ENCODE results near the gene SYNJ2. TPM values are rescaled to one million over a fixed set of nuclear protein-coding genes. Genes with fewer than 3 reads are reported as not detected.

SYNJ2 gene, protein sequence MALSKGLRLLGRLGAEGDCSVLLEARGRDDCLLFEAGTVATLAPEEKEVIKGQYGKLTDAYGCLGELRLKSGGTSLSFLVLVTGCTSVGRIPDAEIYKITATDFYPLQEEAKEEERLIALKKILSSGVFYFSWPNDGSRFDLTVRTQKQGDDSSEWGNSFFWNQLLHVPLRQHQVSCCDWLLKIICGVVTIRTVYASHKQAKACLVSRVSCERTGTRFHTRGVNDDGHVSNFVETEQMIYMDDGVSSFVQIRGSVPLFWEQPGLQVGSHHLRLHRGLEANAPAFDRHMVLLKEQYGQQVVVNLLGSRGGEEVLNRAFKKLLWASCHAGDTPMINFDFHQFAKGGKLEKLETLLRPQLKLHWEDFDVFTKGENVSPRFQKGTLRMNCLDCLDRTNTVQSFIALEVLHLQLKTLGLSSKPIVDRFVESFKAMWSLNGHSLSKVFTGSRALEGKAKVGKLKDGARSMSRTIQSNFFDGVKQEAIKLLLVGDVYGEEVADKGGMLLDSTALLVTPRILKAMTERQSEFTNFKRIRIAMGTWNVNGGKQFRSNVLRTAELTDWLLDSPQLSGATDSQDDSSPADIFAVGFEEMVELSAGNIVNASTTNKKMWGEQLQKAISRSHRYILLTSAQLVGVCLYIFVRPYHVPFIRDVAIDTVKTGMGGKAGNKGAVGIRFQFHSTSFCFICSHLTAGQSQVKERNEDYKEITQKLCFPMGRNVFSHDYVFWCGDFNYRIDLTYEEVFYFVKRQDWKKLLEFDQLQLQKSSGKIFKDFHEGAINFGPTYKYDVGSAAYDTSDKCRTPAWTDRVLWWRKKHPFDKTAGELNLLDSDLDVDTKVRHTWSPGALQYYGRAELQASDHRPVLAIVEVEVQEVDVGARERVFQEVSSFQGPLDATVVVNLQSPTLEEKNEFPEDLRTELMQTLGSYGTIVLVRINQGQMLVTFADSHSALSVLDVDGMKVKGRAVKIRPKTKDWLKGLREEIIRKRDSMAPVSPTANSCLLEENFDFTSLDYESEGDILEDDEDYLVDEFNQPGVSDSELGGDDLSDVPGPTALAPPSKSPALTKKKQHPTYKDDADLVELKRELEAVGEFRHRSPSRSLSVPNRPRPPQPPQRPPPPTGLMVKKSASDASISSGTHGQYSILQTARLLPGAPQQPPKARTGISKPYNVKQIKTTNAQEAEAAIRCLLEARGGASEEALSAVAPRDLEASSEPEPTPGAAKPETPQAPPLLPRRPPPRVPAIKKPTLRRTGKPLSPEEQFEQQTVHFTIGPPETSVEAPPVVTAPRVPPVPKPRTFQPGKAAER (N-terminal part only)
- total RNA-seq = 10 to 100 TPM in 2 of 4 donors, 1 to 10 TPM in 2; 2.6 to 30.2 (median 12.4) TPM
- polyA plus RNA-seq = 1 to 10 TPM; 3.2 to 8.1 (median 6.1) TPM
- long read RNA-seq, donor 1 = 0 reads
- long read RNA-seq, donor 2, full-length matches to known transcripts = 5 of 55 reads
- long read RNA-seq, donor 2, partial matches to known transcripts = 45 of 55 reads
- long read RNA-seq, donor 2, other reads (novel, unspliced or antisense) = 5 of 55 reads

DNA sequence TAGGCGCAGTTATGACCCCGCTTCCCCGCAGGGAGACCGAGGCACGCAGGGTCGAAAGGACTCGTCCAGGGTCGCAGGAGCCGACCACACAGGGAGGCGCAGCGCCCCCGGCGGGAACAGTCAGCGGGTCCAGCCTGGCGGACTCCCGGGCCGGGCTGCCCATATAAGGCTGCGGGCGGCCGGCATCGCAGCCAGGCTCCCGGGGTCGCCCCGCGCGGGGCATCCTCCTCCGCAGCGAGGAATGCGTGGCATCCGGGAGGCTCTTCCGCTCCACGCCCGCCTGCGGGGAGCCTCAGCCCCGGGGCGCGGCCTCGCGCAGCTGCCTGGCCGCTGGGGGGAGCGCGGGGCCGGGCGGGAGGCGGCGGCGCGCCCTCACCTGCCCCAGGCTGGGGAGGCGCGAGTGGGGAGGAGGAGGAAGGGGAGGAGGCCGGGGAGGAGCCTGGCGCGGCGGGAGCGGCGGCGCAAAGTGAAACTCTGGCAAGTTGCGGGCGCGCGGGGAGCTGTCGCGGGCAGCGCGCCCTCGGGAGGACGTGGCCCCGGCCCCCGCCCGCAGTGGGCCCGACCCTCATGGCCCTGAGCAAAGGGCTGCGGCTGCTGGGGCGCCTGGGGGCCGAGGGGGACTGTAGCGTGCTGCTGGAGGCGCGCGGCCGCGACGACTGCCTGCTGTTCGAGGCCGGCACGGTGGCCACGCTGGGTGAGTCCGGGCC, at the start of gene SYNJ2:
SYNJ2 (plus strand) TSS at position 469 of the 707 bp plus-strand sequence; CDS start at position 568, 99 bp downstream.
- TF ChIP-seq, protein P1, sequence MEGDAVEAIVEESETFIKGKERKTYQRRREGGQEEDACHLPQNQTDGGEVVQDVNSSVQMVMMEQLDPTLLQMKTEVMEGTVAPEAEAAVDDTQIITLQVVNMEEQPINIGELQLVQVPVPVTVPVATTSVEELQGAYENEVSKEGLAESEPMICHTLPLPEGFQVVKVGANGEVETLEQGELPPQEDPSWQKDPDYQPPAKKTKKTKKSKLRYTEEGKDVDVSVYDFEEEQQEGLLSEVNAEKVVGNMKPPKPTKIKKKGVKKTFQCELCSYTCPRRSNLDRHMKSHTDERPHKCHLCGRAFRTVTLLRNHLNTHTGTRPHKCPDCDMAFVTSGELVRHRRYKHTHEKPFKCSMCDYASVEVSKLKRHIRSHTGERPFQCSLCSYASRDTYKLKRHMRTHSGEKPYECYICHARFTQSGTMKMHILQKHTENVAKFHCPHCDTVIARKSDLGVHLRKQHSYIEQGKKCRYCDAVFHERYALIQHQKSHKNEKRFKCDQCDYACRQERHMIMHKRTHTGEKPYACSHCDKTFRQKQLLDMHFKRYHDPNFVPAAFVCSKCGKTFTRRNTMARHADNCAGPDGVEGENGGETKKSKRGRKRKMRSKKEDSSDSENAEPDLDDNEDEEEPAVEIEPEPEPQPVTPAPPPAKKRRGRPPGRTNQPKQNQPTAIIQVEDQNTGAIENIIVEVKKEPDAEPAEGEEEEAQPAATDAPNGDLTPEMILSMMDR (IDR thresholded peaks at IDR 0.05) = peak; percentile 49
- ATAC-seq (peak; percentile 84 to 93 (median 90)), DNase-seq (peak; percentile 77 to 89)
- intact Hi-C loops (cut with DNase I) = loop anchor here (2.0 to 5.0 kb wide), 3 partner anchors 61 to 91 kb away; no protein-coding TSS in a partner anchor
- H3K4me3 ChIP-seq = peak within 1 kb of the TSS; percentile 97
- H3K36me3 ChIP-seq (ENCODE audit: insufficient read depth in 1 of 2, low read depth in 1 of 2) = no peaks in the 10 kb centered on the region
- H3K4me1 ChIP-seq = peaks cover 10% of the 10 kb centered on the region
- H3K27ac ChIP-seq = peak within 1 kb of the TSS; percentile 71
- WGBS, 3 donors = 1% methylated on average over 41 to 86 of the region's 86 CpGs
- no peaks in the 10 kb centered on the region for H3K27me3 ChIP-seq (ENCODE audit: insufficient read depth in 3 of 3, low read length in 2 of 3)
- H3K9me3 ChIP-seq = no peaks in the 10 kb centered on the region

- Histone ChIP-seq H3K27me3 (ENCODE audit: insufficient read depth in 3 of 3, low read length in 2 of 3) (no peaks in the 10 kb centered on the region), H3K36me3 (ENCODE audit: insufficient read depth in 1 of 2, low read depth in 1 of 2) (peaks cover 8 to 98% of the 10 kb centered on the region in 2 donors), H3K27ac (no peak overlapping the region), H3K9me3 (no peaks in the 10 kb centered on the region), H3K4me1 (peaks cover 10% of the 10 kb centered on the region), H3K4me3 (no peak overlapping the region)
- DNase-seq = no peak
- intact Hi-C loops (cut with DNase I) = no loop called here
- no peak for ATAC-seq
- TF ChIP-seq, protein P1 (IDR thresholded peaks at IDR 0.05) = no peak
- 78 to 81% (median 80%) methylated on average over 2 of the region's 2 CpGs for WGBS, 3 donors
Measured at GRCh38 chr6:157935786-157936185, 45.9 kb upstream of the SYNJ2 start.

GRCh38 chr6:157937318-157937717, 44.3 kb upstream of the SYNJ2 start:
- TF ChIP-seq, protein P1 (IDR thresholded peaks at IDR 0.05) = no peak
- 36 to 47% (median 39%) methylated on average over 3 of the region's 3 CpGs for WGBS, 3 donors
- H3K9me3 ChIP-seq = no peaks in the 10 kb centered on the region
- intact Hi-C loops (cut with DNase I) = no loop called here
- peaks cover 4 to 98% of the 10 kb centered on the region in 2 donors for H3K36me3 ChIP-seq (ENCODE audit: insufficient read depth in 1 of 2, low read depth in 1 of 2)
- no peak overlapping the region for H3K27ac ChIP-seq
- peaks cover 10% of the 10 kb centered on the region for H3K4me1 ChIP-seq
- no peak overlapping the region for H3K4me3 ChIP-seq
- H3K27me3 ChIP-seq (ENCODE audit: insufficient read depth in 3 of 3, low read length in 2 of 3) = no peaks in the 10 kb centered on the region
- DNase-seq (no peak), ATAC-seq (peak in 3 of 4 donors; percentile 56 to 69 (median 69))
